ENCODE results near the gene PMEL. TPM values are rescaled to one million over a fixed set of nuclear protein-coding genes. Genes with fewer than 3 reads are reported as not detected.
A peak's percentile ranks its signal among the peaks of the same experiment; 100 is the strongest.

PMEL gene
- total RNA-seq (2011; cell fraction: chromatin; rRNA removed; ENCODE audit: low replicate concordance), result 2.5 and 8.4 TPM in 2 replicates
- 3.4 and 4.2 TPM in 2 replicates for total RNA-seq (2011; cell fraction: nucleolus; rRNA removed)
- 5.3 and 6.1 TPM in 2 replicates for total RNA-seq (2011; cell fraction: nucleoplasm; rRNA removed)
- total RNA-seq (2014; rRNA removed) (0.36 and 0.78 TPM in 2 replicates), total RNA-seq (2014; rRNA removed; fragmentation: Illumina TruSeq; extraction: Trizol) (0.96 and 1.1 TPM in 2 replicates), total RNA-seq (2015; rRNA removed; fragmentation: Illumina TruSeq; extraction: Trizol) (0.54 and 0.72 TPM in 2 replicates), total RNA-seq (2021) (0.96 and 0.98 TPM in 2 replicates), polyA plus RNA-seq (2011; rRNA removed) (2.0 and 2.8 TPM in 2 replicates), polyA plus RNA-seq (2014; fragmentation: Illumina TruSeq; extraction: Trizol) (1.4 and 1.9 TPM in 2 replicates), polyA plus RNA-seq (2014; fragmentation: Nextera tagmentation; extraction: Ambion mirVana) (under 1 TPM; 0.39 to 0.68 TPM), polyA plus RNA-seq (2014; rRNA removed) (1.1 and 2.5 TPM in 2 replicates), polyA minus RNA-seq (2011; rRNA and poly(A)+ RNA removed) (1.5 and 1.6 TPM in 2 replicates), Bru-seq, nascent RNA (percentile 36 among the genes with signal in this experiment), BruChase-seq, experiment 1, labeled RNA remaining after a 2-hour chase (percentile 22 among the genes with signal in this experiment), BruChase-seq, experiment 2, labeled RNA remaining after a 6-hour chase (percentile 20 among the genes with signal in this experiment)
- 2.1 and 2.8 TPM in 2 replicates for polyA plus RNA-seq (2011; cell fraction: cytosol; rRNA removed)
- polyA plus RNA-seq (2011; cell fraction: nucleus; rRNA removed), result 9.6 and 10.1 TPM in 2 replicates
- polyA plus RNA-seq (2012), result 0.81 and 1.9 TPM in 2 replicates
- not detected in 2 replicates for polyA minus RNA-seq (2011; cell fraction: cytosol; rRNA and poly(A)+ RNA removed)
- polyA minus RNA-seq (2011; cell fraction: nucleus; rRNA and poly(A)+ RNA removed), result 1.2 and 1.6 TPM in 2 replicates
- long read RNA-seq, experiment 1, partial matches to known transcripts, result 1 of 12 reads
- long read RNA-seq, experiment 1, other reads (novel, unspliced or antisense), result 11 of 12 reads
- long read RNA-seq, experiment 2, partial matches to known transcripts, result 0 of 1 reads
- long read RNA-seq, experiment 2, other reads (novel, unspliced or antisense), result 1 of 1 reads
- long read RNA-seq, experiment 3, result 0 reads

DNA sequence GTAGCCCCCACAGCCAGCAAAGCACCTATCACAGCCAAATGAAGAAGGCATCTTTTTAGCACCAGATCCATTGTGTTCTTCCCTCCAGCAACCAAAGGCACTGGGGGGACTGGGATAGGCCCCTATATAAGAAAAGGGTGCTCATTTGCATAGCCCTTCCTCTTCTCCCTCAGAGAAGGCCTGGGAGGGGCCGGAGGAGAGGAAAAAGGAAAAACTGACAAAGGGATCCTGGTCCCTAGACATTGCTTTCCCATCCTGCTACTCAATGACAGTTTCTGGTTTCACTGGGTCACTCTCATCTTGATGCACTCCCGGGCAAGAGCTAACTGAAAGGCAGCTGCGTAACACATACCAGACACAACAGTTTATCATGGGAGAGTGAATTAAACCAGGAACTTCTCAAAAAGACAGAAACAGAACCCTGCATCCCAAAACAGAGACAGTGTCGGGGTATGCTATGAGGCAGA, at the start of gene PMEL:
TSS of gene PMEL (minus strand) at position 102 of the 467 bp plus-strand sequence. CDS start at position 71, 31 bp downstream.
- peak within 1 kb of the TSS; percentile 87 for H2AFZ ChIP-seq (ENCODE audit: low read depth, low read length)
- peak within 1 kb of the TSS; percentile 82 to 97 for H3K9ac ChIP-seq (ENCODE audit: insufficient read depth in 1 of 2, low read depth in 2 of 2, low read length in 2 of 2)
- in situ Hi-C loops (cut with MboI), result no loop called here
- DNase-seq (ENCODE audit: extremely low read depth in 1 of 4, low spot score in 3 of 4), result peak in 1 of 4 experiments; percentile 16
- H3K4me1 ChIP-seq (replicated peaks in 1 of 2; ENCODE audit: control insufficient read depth in 2 of 2, insufficient read depth in 2 of 2, low read length in 2 of 2), result peaks cover 5 to 12% of the 10 kb centered on the region in 2 experiments; a peak in 4 of 5 replicates
- no peaks in the 10 kb centered on the region for H4K20me1 ChIP-seq (replicated peaks; ENCODE audit: control insufficient read depth, insufficient read depth, low read length)
- ChIA-PET POLR2A (no interaction called here), CTCF (ENCODE audit: low intra/inter-chr PET ratio) (no interaction called here)
- FAIRE-seq, result peak; percentile 49
- intact Hi-C loops (cut with micrococcal nuclease), result no loop called here
- H3K4me2 ChIP-seq (ENCODE audit: insufficient read depth, low read length), result peak within 1 kb of the TSS; percentile 80
- peaks cover 23% of the 10 kb centered on the region for H3K79me2 ChIP-seq (ENCODE audit: control insufficient read depth, insufficient read depth, low read length)
- ATAC-seq, result peak; percentile 12
- TSS peak; percentile 93 for BruUV-seq (replicated peaks)
- no peaks in the 10 kb centered on the region for H3K9me1 ChIP-seq (ENCODE audit: control insufficient read depth, insufficient read depth, low read length)
- H3K36me3 ChIP-seq (ENCODE audit: control insufficient read depth, insufficient read depth, low read length), result peaks cover 31% of the 10 kb centered on the region; the same call in 2 of the 3 replicates
- H3K9me3 ChIP-seq (replicated peaks; ENCODE audit: control insufficient read depth, insufficient read depth, low read depth, low read length), result no peaks in the 10 kb centered on the region
- H3K27ac ChIP-seq (ENCODE audit: extremely low read depth, low read depth, low read length), result peak within 1 kb of the TSS; percentile 77
- H3K4me3 ChIP-seq, result peak within 1 kb of the TSS; percentile 73
- H3K27me3 ChIP-seq (ENCODE audit: control insufficient read depth in 2 of 2, insufficient read depth in 2 of 2, low read length in 2 of 2), result no peaks in the 10 kb centered on the region
- 17% methylated on average over 3 of the region's 4 CpGs for WGBS (ENCODE audit: insufficient coverage, low coverage, missing lambda C conversion rate)
- no peak for TF ChIP-seq PPARD (CRISPR knock-in tag; IDR thresholded peaks at IDR 0.05)
- TF ChIP-seq, protein P1, sequence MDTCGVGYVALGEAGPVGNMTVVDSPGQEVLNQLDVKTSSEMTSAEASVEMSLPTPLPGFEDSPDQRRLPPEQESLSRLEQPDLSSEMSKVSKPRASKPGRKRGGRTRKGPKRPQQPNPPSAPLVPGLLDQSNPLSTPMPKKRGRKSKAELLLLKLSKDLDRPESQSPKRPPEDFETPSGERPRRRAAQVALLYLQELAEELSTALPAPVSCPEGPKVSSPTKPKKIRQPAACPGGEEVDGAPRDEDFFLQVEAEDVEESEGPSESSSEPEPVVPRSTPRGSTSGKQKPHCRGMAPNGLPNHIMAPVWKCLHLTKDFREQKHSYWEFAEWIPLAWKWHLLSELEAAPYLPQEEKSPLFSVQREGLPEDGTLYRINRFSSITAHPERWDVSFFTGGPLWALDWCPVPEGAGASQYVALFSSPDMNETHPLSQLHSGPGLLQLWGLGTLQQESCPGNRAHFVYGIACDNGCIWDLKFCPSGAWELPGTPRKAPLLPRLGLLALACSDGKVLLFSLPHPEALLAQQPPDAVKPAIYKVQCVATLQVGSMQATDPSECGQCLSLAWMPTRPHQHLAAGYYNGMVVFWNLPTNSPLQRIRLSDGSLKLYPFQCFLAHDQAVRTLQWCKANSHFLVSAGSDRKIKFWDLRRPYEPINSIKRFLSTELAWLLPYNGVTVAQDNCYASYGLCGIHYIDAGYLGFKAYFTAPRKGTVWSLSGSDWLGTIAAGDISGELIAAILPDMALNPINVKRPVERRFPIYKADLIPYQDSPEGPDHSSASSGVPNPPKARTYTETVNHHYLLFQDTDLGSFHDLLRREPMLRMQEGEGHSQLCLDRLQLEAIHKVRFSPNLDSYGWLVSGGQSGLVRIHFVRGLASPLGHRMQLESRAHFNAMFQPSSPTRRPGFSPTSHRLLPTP (IDR thresholded peaks at IDR 0.05; ENCODE audit: borderline replicate concordance, extremely low read depth, insufficient read length), result no peak
- no peak for TF ChIP-seq ZNF583 (CRISPR knock-in tag; IDR thresholded peaks at IDR 0.05)
- TF ChIP-seq, protein P2, sequence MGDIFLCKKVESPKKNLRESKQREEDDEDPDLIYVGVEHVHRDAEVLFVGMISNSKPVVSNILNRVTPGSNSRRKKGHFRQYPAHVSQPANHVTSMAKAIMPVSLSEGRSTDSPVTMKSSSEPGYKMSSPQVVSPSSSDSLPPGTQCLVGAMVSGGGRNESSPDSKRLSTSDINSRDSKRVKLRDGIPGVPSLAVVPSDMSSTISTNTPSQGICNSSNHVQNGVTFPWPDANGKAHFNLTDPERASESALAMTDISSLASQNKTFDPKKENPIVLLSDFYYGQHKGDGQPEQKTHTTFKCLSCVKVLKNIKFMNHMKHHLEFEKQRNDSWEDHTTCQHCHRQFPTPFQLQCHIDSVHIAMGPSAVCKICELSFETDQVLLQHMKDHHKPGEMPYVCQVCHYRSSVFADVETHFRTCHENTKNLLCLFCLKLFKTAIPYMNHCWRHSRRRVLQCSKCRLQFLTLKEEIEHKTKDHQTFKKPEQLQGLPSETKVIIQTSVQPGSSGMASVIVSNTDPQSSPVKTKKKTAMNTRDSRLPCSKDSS (IDR thresholded peaks at IDR 0.05; ENCODE audit: low read depth, partially characterized antibody), result no peak
- TF ChIP-seq, protein P3, sequence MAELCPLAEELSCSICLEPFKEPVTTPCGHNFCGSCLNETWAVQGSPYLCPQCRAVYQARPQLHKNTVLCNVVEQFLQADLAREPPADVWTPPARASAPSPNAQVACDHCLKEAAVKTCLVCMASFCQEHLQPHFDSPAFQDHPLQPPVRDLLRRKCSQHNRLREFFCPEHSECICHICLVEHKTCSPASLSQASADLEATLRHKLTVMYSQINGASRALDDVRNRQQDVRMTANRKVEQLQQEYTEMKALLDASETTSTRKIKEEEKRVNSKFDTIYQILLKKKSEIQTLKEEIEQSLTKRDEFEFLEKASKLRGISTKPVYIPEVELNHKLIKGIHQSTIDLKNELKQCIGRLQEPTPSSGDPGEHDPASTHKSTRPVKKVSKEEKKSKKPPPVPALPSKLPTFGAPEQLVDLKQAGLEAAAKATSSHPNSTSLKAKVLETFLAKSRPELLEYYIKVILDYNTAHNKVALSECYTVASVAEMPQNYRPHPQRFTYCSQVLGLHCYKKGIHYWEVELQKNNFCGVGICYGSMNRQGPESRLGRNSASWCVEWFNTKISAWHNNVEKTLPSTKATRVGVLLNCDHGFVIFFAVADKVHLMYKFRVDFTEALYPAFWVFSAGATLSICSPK (IDR thresholded peaks at IDR 0.05; ENCODE audit: borderline replicate concordance), result no peak
- no peak for TF ChIP-seq ZBTB1 (CRISPR knock-in tag; IDR thresholded peaks at IDR 0.05; ENCODE audit: borderline replicate concordance, low read depth)
- TF ChIP-seq SMAD4 (CRISPR knock-in tag; conservative IDR thresholded peaks at IDR 0.05), result no peak
- TF ChIP-seq BCOR (IDR thresholded peaks at IDR 0.05), result no peak
- TF ChIP-seq ZNF778 (CRISPR knock-in tag; IDR thresholded peaks at IDR 0.05), result no peak
